T1000 (cell line): ENCODE data around the gene NPFF.
"Not testable (repeated sequence)": the region's sequence is repeated elsewhere in the genome, so short reads cannot be mapped to it uniquely, and the experiment has no call there.

ENCODE experiments used
- DNase-seq: peaks from one replicate; lab custom pipeline; 2025; ENCODE audit warnings: mixed read lengths; lab: John Stamatoyannopoulos, UW

NPFF gene, protein sequence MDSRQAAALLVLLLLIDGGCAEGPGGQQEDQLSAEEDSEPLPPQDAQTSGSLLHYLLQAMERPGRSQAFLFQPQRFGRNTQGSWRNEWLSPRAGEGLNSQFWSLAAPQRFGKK

DNA sequence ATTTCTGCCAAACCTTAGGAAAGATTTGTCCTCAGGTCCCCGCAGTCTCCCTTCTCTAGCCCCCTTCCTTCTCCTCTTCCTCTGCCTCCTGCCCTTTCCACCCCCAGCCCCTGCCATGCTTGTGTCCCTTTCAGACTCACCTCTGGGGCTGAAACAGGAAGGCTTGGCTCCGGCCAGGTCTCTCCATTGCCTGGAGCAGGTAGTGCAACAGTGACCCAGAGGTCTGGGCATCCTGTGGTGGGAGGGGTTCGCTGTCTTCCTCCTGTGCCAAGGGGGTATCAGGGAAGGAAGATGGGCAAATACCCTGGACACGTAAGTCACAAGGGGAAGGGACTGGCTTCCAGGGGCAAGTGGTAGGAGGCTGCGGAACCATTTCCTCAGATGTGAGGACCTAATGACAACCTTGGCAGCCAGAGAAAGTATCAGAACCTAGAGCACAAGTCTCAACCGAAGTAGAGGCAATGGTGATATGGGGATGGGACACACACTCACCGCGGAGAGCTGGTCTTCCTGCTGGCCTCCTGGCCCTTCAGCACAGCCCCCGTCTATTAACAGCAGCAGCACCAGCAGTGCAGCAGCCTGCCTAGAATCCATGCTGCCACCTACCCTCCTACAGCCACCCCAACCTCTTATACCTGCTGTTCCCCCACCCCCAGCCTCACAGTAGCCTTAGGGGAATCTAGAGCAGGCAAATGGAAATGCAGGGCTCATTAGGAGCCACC lies at the start of gene NPFF:
Gene NPFF, minus strand, starts transcription at position 604 of the 722 bp plus-strand sequence. Its CDS starts 10 bp downstream, at position 594.
- DNase-seq, result no peak

DNA sequence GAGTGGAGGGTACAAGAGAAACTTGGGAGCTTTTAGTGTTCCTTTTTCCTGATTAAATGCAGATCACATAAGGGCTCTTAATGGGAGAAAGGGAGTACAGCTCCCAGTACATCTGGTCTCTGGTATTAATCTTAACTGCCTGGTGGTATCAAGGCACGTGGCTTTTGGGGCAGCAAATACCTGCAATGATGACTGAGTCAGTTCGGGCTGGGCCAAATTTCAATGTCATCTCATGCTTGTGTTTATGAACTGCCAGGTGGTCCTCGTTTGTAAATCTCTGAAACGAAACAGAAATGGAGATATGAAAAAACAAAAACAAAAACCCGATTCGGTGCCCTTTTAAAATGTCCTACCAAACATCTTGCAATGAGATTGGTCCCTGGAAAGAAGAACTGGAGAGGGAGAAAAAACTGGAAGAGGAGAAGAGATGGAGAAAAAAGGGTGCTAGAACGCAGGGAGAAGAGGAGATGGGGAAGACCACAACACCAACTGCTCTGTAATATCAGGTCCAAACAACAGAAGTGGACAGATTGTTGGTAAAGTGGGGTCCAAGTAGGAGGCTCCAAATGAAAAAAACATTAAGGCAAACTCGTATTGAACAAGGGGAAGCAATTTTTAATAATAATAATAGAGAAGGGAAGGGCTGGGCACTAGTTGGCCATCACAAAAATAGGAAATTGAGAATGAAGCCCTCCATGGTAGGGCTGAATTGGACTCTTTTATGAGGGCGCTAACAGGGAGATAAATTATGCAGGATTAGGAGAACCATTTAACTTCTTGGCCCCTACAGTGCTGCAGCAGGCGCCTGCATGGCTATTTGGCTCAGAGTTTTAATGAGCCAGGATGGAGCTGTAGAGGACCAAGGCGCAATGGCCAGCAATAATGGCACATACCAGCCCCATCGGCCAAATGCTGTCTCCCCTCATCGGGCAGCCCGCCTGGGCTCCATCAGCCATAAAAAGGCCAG lies 45.4 kb upstream of the NPFF start:
- no peak for DNase-seq

GRCh38 chr12:53551889-53552291 lies 44.6 kb upstream of the NPFF start:
- DNase-seq, result no peak

DNA sequence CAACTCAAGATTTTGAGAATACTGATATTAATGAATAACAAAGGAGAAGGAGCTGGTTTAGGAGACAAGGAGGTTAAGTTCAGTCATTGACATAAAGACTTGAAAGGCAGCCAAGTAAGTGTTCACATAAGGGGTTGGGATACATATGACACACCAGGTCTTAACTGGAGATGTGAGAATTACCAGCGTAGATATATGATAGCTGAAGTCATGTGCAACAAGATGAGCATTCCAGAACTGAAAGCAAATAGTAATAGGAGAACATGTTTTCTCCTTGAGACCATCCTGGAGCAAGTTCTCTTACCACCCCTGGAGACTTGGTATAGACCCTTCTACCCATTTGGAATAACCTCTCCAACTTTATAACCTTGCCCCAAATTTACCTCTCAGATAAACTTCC lies 43.3 kb upstream of the NPFF start:
- DNase-seq, result no peak

DNA sequence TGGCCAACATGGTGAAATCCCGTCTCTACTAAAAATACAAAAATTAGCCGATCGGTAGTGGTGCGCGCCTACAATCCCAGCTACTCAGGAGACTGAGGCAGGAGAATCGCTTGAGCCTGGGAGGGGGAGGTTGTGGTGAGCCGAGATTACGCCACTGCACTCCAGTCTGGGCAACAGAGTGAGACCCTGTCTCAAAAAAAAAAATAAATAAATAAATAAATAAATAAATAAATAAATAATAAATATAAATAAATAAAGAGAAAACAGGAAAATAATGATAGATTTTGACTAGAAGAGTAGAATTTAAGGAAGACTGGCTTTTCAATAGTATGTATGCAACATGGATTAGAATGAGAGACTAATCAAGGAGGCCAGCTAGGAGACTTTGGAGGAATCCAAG lies 42.8 kb upstream of the NPFF start:
- not testable (repeated sequence) for DNase-seq

DNA sequence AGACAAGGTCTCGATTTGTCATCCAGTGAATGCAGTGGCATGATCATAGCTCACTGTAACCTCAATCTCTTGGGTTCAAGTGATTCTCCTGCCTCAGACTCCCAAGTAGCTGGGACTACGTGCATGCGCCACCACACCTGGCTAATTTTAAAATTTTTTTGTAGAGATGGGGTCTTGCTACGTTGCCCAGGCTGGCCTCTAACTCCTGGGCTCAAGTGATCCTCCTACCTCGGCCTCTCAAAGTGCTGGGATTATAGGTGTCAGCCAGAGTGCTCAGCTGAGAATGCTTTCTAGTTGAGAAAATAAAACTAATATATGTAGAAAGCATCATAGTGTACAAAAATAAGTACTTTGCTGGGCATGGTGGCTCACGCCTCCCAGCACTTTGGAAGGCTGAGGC lies 41.1 kb upstream of the NPFF start:
- not testable (repeated sequence) for DNase-seq

- DNase-seq, result peak; percentile 7
These were observed 36.3 kb upstream of the NPFF start for GRCh38 chr12:53543539-53543938.

GRCh38 chr12:53539526-53539925 lies 32.2 kb upstream of the NPFF start:
- no peak for DNase-seq

DNA sequence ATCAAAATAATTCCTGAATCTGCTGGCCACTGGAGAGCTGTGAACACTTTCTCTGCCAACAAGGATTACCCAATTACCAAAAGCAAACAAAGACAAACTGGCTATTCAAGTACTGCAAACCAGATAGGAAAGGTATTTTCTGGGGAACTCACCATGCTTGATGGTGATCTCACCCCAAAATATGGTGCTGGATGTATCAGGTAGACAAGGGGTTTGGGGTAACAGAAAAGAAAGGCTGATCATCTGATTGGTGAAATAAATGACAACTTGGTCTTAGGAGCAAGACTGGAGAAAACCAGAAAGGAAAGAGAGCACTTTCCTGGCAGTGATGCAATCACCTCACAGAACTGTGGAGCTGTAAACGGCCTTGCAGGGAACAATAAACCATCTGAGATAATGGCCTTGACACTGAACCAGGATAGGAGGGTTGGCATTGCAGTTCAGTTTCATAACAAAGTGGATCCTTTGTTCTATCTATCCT lies 31.0 kb upstream of the NPFF start:
- DNase-seq, result no peak

- DNase-seq, result no peak
These were observed 29.7 kb upstream of the NPFF start for GRCh38 chr12:53536962-53537361.

GRCh38 chr12:53533471-53533870 lies 26.2 kb upstream of the NPFF start:
- no peak for DNase-seq

- DNase-seq, result no peak
These were observed 25.5 kb upstream of the NPFF start for GRCh38 chr12:53532524-53533445.

DNA sequence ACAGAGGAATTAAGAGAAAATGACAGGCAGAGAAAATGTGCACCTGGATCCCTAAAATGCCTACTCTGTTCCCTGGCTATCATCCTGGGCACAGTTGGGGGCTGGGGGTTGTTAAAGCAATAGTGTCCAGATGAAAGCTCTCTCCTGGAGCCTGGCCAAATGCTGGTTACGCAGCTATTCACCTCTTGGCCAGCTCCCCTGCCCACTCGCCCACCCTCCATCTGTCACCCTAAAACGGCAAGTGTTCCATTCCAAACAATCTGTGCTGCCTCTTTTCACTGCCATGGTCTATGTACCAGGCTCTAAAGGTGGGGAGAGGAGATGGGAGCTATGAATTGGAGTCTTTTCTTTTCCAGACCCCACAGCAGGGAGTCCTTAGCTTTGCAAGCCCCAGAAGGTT lies 24.7 kb upstream of the NPFF start:
- no peak for DNase-seq

DNA sequence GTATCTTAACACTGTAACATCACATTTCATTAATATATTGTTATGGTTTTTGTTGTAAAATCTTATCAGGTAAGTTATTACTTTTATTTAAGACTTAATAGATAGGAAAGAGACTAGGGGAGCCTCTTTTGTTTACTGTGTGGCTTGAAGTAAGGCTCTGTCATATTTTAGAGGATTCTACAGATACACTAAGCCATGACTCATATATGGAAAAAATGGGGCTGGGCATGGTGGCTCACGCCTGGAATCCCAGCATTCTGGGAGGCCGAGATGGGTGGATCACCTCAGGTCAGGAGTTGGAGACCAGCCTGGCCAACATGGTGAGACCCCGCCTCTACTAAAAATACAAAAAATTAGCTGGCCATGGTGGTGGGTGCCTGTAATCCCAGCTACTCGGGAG lies 23.6 kb upstream of the NPFF start:
- DNase-seq, result no peak

DNA sequence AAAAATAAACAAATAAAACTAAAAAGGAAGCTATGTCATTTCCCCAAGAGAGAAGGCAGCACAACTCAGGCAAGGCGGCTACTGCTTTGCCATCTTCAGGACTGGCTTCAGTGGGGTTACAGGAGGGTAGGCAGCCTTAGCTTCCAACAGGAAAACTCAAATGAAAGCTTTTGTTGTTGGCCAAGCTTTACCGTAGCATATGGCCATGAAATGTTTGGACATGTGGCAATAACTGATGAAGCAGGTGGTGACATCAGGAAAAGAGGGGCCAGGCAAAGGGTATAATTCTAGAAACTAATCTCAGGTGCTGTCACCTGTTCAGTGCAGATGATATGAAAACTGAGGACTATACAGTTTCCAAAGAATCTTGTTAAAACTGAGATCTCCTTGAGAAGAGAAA lies 22.8 kb upstream of the NPFF start:
- DNase-seq, result no peak

DNA sequence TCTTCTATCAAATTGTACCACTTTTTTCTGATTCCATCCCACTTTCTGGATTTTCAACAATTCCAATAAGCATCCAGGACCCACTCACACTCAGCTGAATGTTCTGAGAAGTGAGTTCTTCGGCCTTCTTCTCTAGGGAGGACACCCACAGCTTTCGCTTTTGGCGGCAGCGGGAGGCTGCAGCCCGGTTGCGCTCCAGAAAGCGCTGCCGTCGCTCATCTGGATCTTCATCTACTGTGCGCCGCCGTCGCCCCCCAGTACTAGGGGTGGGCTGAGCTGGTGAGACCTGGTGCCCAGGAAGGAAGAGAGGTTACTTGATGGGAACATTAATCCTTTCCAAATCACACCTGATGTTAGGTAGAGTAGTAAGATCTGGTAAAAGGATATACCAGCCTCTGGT lies 17.2 kb upstream of the NPFF start:
- no peak for DNase-seq

DNA sequence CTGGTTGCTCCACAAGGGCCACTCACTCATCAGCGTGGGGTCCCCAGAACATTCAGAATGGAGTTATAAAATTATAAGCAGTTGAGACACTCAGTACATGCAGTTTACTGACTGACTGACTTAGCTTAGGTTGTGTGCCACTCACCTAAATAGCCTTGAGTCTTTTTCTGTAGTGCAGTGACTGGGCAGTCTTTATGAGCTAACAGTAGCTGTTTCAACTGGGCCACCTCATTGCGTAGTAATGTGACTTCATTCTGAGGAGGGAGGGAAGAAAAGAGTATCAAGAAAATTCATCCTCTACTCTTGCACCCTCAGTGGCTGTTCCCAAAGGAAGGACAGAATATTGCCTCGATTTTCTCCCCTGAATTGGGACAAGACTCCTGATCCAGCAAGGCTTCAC lies 15.8 kb upstream of the NPFF start:
- peak; percentile 13 for DNase-seq

DNA sequence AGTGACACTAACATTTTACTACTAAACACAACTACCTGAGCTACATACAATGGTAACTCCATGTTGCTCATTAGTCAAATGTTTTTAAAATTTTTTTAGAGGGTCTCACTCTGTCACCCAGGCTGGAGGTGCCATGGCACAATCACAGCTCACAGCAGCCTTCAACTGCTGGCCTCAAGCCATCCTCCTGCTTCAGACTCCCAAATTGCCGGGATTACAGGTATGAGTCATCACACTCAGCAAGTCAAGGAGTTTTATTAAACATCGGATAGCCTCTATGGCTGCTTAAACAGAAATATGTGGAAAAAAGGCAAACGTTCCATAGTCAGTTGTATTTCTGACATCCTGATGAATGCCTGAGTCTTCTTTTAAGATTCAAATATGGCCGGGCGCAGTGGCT lies 11.1 kb upstream of the NPFF start:
- no peak for DNase-seq

- no peak for DNase-seq
These were observed 9.6 kb upstream of the NPFF start for GRCh38 chr12:53516758-53517455.

GRCh38 chr12:53515291-53515680 lies 8.0 kb upstream of the NPFF start:
- DNase-seq, result no peak
